Nephron progenitor cell (in vitro differentiated cells): Measurements from ENCODE around the gene ADGRF5.

Experiments used
- DNase-seq: peaks from one replicate; pipeline ENCODE4 v3.0.0; 2021
- H3K27ac Mint-ChIP-seq: 2 replicates; pipeline ENCODE4 v1.8.0; 2021; ENCODE audit warnings: mild to moderate bottlenecking, moderate library complexity, mixed read lengths
- H3K27me3 Mint-ChIP-seq: 2 replicates; pipeline ENCODE4 v1.8.0; 2021; ENCODE audit warnings: mild to moderate bottlenecking, low read depth, mixed read lengths; ENCODE audit not compliant: poor library complexity
- H3K36me3 Mint-ChIP-seq: 2 replicates; pipeline ENCODE4 v1.8.0; 2021; ENCODE audit warnings: low read depth, mixed read lengths
- H3K4me1 Mint-ChIP-seq: 2 replicates; pipeline ENCODE4 v1.8.0; 2021; ENCODE audit warnings: mixed read lengths
- H3K4me3 Mint-ChIP-seq: 2 replicates; pipeline ENCODE4 v1.8.0; 2021; ENCODE audit warnings: mild to moderate bottlenecking, moderate library complexity, mixed read lengths
- H3K9me3 Mint-ChIP-seq: 2 replicates; pipeline ENCODE4 v1.8.0; 2021; ENCODE audit warnings: mild to moderate bottlenecking, moderate library complexity, mixed read lengths
- CTCF ChIP-seq: fragments of 200-600 bp; sonication (generic); IDR thresholded peaks from 2 replicates; pipeline ENCODE4 v1.5.0; 2021; ENCODE audit warnings: antibody characterized with exemption

ADGRF5 gene

DNA sequence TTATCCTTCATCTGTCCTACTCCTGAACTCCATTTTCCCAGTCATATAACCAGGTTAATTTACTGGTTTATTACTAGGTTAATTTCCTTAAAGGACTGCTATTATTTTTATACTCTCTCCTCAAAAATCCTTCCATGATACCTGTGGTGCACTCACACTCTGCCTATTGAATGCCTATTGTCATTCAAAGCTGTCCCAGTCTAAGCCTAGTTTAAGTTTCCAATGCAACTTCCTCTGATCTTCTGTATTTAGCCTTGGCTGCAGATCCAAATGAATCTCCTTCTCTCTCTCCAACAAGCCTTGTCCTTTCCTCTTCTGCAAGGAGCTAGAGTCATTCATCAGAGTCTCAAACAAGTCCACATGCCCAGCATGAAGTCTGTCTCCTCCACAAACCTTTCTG, 41.3 kb upstream of the ADGRF5 start:
- H3K4me3 Mint-ChIP-seq: no peak overlapping the region
- H3K27ac Mint-ChIP-seq: no peak overlapping the region
- H3K36me3 Mint-ChIP-seq: no peaks in the 10 kb centered on the region

GRCh38 chr6:46961711-46962110, 40.0 kb upstream of the ADGRF5 start:
- Mint-ChIP-seq H3K4me3 (no peak overlapping the region), H3K27ac (no peak overlapping the region), H3K27me3 (peaks cover 4% of the 10 kb centered on the region), H3K4me1 (no peaks in the 10 kb centered on the region), H3K9me3 (no peaks in the 10 kb centered on the region), H3K36me3 (no peaks in the 10 kb centered on the region)
- no peak for DNase-seq
- no peak for TF ChIP-seq CTCF

More for the DNA sequence above, 41.3 kb upstream of the ADGRF5 start:
- no peaks in the 10 kb centered on the region for H3K9me3 Mint-ChIP-seq
- H3K27me3 Mint-ChIP-seq: no peaks in the 10 kb centered on the region
- no peak for TF ChIP-seq CTCF
- no peaks in the 10 kb centered on the region for H3K4me1 Mint-ChIP-seq
- DNase-seq: no peak

DNA sequence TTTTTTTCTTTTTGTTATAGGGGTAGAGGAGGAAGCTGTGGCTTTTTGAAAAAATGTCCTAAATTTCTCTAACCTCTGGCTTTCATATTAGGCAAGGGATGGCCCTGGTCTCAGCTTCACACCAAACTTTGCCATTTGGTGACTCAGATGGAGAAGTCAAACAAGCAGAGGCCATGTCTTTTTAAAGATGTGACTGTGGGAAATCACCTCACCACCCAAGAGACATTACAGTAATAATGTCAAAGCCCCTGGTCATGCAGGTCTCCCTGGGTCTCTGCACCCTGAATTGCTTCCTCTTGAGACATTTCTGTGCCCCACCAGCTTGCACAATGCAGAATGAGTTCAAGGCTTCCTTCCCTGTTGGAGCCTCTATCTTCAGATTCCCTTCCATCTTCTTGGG, 39.5 kb upstream of the ADGRF5 start:
- H3K36me3 Mint-ChIP-seq: no peaks in the 10 kb centered on the region
- H3K4me1 Mint-ChIP-seq: peaks cover under 1% of the 10 kb centered on the region
- TF ChIP-seq CTCF: no peak
- DNase-seq: no peak
- H3K27me3 Mint-ChIP-seq: peaks cover 4% of the 10 kb centered on the region
- no peaks in the 10 kb centered on the region for H3K9me3 Mint-ChIP-seq
- H3K27ac Mint-ChIP-seq: no peak overlapping the region
- no peak overlapping the region for H3K4me3 Mint-ChIP-seq

- no peak for DNase-seq
- Mint-ChIP-seq H3K9me3 (no peaks in the 10 kb centered on the region), H3K27ac (no peak overlapping the region), H3K4me3 (no peak overlapping the region), H3K36me3 (no peaks in the 10 kb centered on the region), H3K4me1 (peaks cover 13% of the 10 kb centered on the region), H3K27me3 (peaks cover 4% of the 10 kb centered on the region)
- TF ChIP-seq CTCF: no peak
These were observed 37.7 kb upstream of the ADGRF5 start for GRCh38 chr6:46959419-46959818.

DNA sequence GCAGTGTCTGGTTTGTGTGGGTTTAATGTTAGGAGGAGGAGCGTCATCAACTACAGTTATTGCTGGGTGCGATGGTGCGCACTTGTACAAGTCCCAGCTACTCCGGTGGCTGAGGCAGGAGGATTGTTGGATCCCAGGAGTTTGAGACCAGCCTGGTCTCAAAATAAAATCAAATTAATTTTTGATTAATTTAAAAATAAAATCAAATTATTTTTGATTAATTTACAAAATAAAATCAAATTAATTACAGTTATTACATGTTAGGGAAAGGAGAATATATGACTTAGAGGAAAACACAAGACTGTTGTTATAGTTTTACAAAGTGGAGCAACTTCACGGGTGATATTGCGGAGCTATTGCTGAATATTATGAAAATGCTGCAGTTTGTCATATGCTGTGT, 34.7 kb upstream of the ADGRF5 start:
- Mint-ChIP-seq H3K27ac (no peak overlapping the region), H3K4me1 (peaks cover 18% of the 10 kb centered on the region), H3K4me3 (no peak overlapping the region), H3K27me3 (peaks cover 4% of the 10 kb centered on the region), H3K36me3 (no peaks in the 10 kb centered on the region), H3K9me3 (no peaks in the 10 kb centered on the region)
- DNase-seq: no peak
- no peak for TF ChIP-seq CTCF

- Mint-ChIP-seq H3K27me3 (peaks cover 4% of the 10 kb centered on the region), H3K4me3 (no peak overlapping the region), H3K9me3 (no peaks in the 10 kb centered on the region), H3K27ac (no peak overlapping the region), H3K4me1 (peaks cover 23% of the 10 kb centered on the region), H3K36me3 (no peaks in the 10 kb centered on the region)
- TF ChIP-seq CTCF: no peak
- no peak for DNase-seq
These were observed 33.2 kb upstream of the ADGRF5 start for GRCh38 chr6:46954837-46955451.
